Measurements from ENCODE around the gene TCEA3. TPM values are rescaled to one million over a fixed set of nuclear protein-coding genes. Genes with fewer than 3 reads are reported as not detected.

Gene TCEA3
- total RNA-seq, 1 donor from 2014 or later = 6.8 TPM

GRCh38 chr1:23436520-23437354 is 12.2 kb upstream of the TCEA3 start:
- TF ChIP-seq CTCF (IDR thresholded peaks at IDR 0.05; ENCODE audit: insufficient read depth, low read length, poor library complexity, severe bottlenecking) = no peak
- Histone ChIP-seq H3K36me3 (ENCODE audit: control insufficient read depth, insufficient read depth, low read length) (no peaks in the 10 kb centered on the region), H3K4me3 (ENCODE audit: low read depth, low read length) (no peak overlapping the region)

DNA sequence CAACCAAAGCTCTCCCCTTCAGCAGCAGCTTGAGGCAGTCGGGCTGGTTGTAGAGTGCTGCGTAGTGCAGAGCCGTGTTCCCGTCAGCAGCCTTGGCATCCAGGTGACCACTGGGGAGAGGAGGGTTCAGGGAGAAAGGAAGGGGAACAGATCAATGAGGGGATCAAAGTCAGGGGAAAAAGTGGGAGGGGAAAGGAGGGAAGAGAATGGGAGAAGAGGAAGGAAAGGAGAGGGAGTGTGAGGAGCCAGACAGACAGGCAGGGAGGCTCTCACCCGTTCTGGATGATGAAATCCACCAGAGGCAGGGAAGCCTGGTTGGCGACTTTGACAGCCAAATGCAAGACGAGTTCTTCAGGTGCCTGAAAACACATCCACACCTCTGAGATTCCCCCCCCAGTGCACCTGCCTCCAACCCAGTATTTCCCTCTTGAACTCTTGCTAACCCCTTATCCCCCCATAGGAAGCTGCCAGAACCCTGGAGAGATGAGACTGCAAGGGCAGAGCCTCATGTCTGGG is 9.8 kb upstream of the TCEA3 start:
- Histone ChIP-seq H3K27me3 (ENCODE audit: control insufficient read depth, insufficient read depth, low read length) (no peaks in the 10 kb centered on the region), H3K36me3 (ENCODE audit: control insufficient read depth, insufficient read depth, low read length) (no peaks in the 10 kb centered on the region), H3K4me3 (ENCODE audit: low read depth, low read length) (no peak overlapping the region)
- no peak for TF ChIP-seq CTCF (IDR thresholded peaks at IDR 0.05; ENCODE audit: insufficient read depth, low read length, poor library complexity, severe bottlenecking)
- no peak for DNase-seq (ENCODE audit: low read depth)

More at GRCh38 chr1:23436520-23437354, 12.2 kb upstream of the TCEA3 start:
- no peaks in the 10 kb centered on the region for H3K27me3 ChIP-seq (ENCODE audit: control insufficient read depth, insufficient read depth, low read length)
- no peak for DNase-seq (ENCODE audit: low read depth)

- no peak for DNase-seq (ENCODE audit: low read depth)
- no peak for TF ChIP-seq CTCF (IDR thresholded peaks at IDR 0.05; ENCODE audit: insufficient read depth, low read length, poor library complexity, severe bottlenecking)
- Histone ChIP-seq H3K4me3 (ENCODE audit: low read depth, low read length) (no peak overlapping the region), H3K27me3 (ENCODE audit: control insufficient read depth, insufficient read depth, low read length) (no peaks in the 10 kb centered on the region), H3K36me3 (ENCODE audit: control insufficient read depth, insufficient read depth, low read length) (no peaks in the 10 kb centered on the region)
Measured at GRCh38 chr1:23433122-23433521, 8.6 kb upstream of the TCEA3 start.

DNA sequence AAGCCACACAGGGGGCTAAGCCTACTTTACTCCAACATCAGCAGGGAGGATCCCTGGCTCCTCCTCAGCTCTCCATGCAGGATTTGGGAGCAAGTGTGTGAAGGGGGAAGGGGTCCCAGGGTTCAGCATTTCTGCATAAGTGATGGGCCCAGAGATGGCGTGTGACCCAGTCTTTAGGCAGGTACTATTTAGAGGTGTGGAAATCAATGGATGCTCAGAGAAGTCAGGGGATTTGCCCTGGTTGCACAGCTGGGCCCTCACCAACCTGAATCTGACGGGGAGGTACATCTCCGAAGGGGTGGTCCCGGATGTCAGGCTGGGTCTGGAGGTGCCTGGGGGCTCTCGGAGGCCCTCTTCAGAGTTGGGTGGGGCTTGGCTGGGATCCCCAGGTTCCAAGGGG is 6.9 kb upstream of the TCEA3 start:
- DNase-seq (ENCODE audit: low read depth) = no peak
- no peaks in the 10 kb centered on the region for H3K27me3 ChIP-seq (ENCODE audit: control insufficient read depth, insufficient read depth, low read length)
- H3K36me3 ChIP-seq (ENCODE audit: control insufficient read depth, insufficient read depth, low read length) = no peaks in the 10 kb centered on the region
- no peak for TF ChIP-seq CTCF (IDR thresholded peaks at IDR 0.05; ENCODE audit: insufficient read depth, low read length, poor library complexity, severe bottlenecking)
- H3K4me3 ChIP-seq (ENCODE audit: low read depth, low read length) = no peak overlapping the region

DNA sequence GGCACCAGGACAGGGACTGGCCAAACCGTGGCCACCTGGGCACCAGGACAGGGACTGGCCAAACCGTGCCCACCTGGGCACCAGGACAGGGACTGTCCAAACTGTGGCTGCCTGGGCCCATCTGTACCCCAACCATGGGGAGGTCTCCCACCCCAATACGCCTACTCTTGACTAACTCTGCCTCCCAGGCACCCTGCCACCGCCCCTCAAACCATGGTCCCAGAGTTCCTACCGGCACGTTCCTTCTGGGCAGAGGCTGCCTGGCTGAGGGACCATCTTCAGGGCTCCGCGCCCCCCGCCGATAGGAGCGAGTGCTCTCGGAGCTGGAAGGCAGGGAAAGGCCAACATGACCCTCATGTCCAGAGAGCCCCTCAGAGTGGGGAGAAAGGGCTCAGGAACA is 6.3 kb upstream of the TCEA3 start:
- DNase-seq (ENCODE audit: low read depth) = no peak
- Histone ChIP-seq H3K36me3 (ENCODE audit: control insufficient read depth, insufficient read depth, low read length) (no peaks in the 10 kb centered on the region), H3K4me3 (ENCODE audit: low read depth, low read length) (no peak overlapping the region), H3K27me3 (ENCODE audit: control insufficient read depth, insufficient read depth, low read length) (no peaks in the 10 kb centered on the region)
- no peak for TF ChIP-seq CTCF (IDR thresholded peaks at IDR 0.05; ENCODE audit: insufficient read depth, low read length, poor library complexity, severe bottlenecking)

All from kidney epithelial cell (primary cell).